GM12864 (cell line): ENCODE measurements around the gene APPL2.

Source experiments
- DNase-seq: peaks from one replicate; pipeline ENCODE4 v3.0.0-alpha.2; 2011; ENCODE audit warnings: low read depth
- H3K4me3 ChIP-seq: 2 replicates; pipeline ENCODE4 v1.5.1; 2011; ENCODE audit warnings: mild to moderate bottlenecking, low read depth, low read length, control low read depth
- TF ChIP-seq, protein P1 (sequence below): IDR thresholded peaks from 2 replicates; pipeline ENCODE4 v1.5.1; 2011; ENCODE audit warnings: low read depth, mild to moderate bottlenecking, moderate library complexity, low read length, control low read depth, inconsistent platforms; ENCODE audit errors: missing control alignments

Gene APPL2

DNA sequence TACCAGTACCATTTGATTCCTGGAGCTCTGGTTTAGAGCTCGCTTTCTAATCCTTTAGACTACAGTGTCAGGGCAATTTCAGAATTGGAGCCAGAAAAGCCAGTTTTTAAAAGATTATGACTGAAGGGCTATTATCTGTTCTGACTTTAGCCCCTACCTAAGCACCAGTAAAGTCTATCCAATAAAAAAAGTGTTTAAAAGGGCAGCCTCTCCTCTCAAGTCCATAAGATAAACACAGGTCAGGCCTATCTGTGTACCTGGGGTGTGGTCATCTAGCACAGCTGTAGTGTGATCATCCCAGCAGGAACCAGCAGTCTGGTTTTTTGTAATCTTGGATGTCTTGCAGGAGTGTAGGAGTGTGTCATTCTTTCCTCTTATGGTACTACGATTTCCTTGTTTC, 6.6 kb downstream of the APPL2 start:
- no peak overlapping the region for H3K4me3 ChIP-seq
- no peak for DNase-seq
- TF ChIP-seq, protein P1, sequence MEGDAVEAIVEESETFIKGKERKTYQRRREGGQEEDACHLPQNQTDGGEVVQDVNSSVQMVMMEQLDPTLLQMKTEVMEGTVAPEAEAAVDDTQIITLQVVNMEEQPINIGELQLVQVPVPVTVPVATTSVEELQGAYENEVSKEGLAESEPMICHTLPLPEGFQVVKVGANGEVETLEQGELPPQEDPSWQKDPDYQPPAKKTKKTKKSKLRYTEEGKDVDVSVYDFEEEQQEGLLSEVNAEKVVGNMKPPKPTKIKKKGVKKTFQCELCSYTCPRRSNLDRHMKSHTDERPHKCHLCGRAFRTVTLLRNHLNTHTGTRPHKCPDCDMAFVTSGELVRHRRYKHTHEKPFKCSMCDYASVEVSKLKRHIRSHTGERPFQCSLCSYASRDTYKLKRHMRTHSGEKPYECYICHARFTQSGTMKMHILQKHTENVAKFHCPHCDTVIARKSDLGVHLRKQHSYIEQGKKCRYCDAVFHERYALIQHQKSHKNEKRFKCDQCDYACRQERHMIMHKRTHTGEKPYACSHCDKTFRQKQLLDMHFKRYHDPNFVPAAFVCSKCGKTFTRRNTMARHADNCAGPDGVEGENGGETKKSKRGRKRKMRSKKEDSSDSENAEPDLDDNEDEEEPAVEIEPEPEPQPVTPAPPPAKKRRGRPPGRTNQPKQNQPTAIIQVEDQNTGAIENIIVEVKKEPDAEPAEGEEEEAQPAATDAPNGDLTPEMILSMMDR, result no peak

DNA sequence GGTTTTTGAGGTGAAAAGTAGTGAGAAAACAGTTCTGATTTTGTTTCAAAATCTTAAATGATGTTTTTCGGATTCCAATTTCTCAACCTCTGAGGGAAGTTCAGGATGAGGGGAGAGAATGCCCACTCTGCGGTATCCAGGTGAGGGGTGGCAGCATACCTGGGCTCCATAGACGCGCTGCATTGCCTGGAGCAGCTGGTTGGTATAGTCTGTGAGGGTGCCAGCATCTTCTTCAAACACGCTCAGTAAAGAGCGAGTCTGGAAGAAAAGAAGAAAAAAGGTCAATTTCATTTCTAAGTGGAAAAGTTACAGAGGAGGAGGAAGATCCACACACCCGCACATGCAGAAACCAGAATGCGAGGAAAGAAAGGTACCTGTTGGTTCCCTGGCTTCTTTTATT, 7.0 kb downstream of the APPL2 start:
- no peak for DNase-seq
- no peak overlapping the region for H3K4me3 ChIP-seq
- TF ChIP-seq, protein P1, result no peak

DNA sequence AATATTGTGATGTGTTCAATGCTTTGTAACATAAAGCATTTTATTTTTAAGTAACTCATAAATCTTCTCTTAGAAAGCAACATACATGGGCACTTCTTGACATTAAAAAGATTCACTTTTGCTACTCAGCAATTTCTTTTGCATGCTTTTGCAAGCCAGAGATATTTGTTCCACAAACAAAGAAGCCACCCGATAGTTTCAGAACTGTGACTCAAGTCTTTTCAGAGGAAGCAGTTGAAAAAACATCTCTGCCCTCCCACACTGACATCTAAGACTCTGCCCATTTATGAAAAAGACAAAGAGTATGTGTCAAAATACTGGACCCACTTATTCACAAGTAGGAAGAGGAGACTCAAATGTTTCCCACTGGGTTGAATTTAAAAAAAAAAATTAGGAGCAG, 7.5 kb downstream of the APPL2 start:
- no peak overlapping the region for H3K4me3 ChIP-seq
- DNase-seq, result no peak
- TF ChIP-seq, protein P1, result no peak

DNA sequence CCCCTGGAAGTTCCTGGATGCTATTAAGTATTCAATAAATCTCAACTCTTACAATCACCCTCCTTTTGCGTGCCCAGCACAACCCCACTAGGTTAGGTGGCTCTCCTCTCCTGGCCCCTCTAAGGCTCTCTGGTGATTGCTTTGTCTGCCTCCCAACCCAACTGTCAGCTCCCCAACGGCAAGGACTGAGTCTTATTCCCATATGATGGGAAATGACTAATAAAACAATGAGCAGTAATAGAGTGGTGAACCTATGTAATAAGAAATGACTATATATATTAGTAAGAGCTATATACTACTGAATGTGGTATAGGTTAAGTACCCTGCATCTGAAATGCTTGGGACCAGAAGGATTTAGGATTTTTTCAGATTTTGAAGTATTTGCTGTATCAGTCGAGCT, 8.1 kb downstream of the APPL2 start:
- DNase-seq, result no peak
- TF ChIP-seq, protein P1, result no peak
- H3K4me3 ChIP-seq, result no peak overlapping the region

DNA sequence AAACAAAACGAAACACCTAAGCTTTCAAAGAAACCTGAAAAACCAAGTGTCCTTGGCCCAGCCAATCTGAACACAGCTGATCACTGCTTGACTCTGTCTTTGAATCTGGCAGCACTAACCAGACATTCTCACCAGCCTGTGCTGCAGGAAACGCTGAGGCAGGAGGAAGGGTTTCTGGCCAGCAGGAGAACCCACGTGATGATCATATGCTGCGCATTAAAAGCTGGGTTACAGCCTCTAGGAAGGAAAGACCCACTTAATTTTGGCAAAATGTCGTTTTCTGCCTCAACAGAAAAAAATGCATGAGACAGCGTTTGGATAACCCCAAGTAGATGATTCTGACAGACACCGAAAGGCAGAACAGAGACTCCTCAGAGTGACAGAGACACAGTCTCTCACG, 9.8 kb downstream of the APPL2 start:
- TF ChIP-seq, protein P1, result no peak
- no peak for DNase-seq
- no peak overlapping the region for H3K4me3 ChIP-seq

DNA sequence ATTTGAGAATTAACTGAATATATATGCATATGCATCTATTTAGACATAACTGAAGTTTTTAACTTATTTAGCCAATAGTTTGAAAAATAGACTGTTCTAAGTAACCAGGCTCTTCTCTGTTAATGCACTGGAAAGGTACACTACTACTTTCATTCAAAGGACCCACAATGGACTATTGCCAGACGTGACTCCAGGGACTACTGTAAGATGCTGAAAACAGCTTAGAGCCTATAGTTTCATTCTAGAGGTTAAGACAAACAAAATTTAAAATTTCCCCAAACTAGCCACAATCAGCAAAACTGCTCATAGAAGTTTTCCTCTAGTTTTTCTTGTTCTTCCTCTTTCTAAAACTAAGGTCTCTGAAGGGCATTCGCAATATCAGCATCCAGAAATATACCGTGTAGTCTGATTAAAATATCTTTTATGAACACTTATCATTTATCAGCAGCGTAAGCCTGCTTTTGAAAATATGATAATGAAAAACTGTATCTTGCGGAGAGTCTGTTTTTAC, 10.4 kb downstream of the APPL2 start:
- H3K4me3 ChIP-seq, result no peak overlapping the region
- TF ChIP-seq, protein P1, result no peak
- no peak for DNase-seq

DNA sequence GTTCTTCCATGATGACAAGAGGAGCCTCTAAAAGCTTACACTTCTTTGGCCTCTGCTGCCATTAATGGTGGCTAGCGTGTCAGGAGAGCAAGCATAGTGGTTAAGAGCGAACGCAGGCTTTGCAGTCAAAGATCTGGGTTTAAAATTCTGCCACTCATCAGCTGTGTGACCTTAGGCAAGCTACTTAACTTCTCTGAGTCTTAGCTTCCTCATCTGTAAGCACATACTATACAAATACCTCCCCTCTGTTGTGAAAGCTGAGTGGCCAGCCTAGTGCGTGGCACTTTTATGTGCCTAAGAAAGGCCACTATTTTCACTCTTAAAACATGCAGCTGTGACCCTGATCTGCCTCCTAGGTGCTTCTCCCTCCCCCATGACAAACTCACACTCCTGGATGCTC, 11.6 kb downstream of the APPL2 start:
- no peak overlapping the region for H3K4me3 ChIP-seq
- TF ChIP-seq, protein P1, result no peak
- no peak for DNase-seq
